ENCODE data around the gene PCDHB4.

DNA sequence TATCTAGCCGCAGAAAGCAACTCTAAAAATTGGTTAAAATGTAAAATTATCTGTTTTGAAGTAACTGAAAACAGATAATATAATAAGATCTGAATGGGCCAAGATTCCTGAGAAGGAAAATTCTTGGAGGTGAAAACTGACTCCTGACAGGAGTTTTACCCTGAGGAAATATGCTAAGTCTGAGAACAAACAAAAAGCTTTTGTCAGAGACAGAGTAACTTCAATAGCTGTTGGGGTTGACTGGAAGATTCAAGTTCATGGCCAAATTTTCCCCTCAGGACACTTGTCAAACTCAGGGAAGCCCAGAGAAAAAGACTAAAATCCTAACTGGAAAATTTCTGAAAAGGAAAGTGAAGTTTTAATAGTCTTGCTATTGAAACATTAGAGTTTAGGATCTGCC, 5.7 kb downstream of the PCDHB4 start:
- TF ChIP-seq, protein P1, sequence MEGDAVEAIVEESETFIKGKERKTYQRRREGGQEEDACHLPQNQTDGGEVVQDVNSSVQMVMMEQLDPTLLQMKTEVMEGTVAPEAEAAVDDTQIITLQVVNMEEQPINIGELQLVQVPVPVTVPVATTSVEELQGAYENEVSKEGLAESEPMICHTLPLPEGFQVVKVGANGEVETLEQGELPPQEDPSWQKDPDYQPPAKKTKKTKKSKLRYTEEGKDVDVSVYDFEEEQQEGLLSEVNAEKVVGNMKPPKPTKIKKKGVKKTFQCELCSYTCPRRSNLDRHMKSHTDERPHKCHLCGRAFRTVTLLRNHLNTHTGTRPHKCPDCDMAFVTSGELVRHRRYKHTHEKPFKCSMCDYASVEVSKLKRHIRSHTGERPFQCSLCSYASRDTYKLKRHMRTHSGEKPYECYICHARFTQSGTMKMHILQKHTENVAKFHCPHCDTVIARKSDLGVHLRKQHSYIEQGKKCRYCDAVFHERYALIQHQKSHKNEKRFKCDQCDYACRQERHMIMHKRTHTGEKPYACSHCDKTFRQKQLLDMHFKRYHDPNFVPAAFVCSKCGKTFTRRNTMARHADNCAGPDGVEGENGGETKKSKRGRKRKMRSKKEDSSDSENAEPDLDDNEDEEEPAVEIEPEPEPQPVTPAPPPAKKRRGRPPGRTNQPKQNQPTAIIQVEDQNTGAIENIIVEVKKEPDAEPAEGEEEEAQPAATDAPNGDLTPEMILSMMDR (conservative IDR thresholded peaks at IDR 0.05; ENCODE audit: low read depth, low read length): no peak
- TF ChIP-seq MAZ (IDR thresholded peaks at IDR 0.05; ENCODE audit: borderline replicate concordance, low read depth, low read length) (no peak), RFX5 (IDR thresholded peaks at IDR 0.05; ENCODE audit: low read depth, low read length) (no peak), POLR2A (IDR thresholded peaks at IDR 0.05; ENCODE audit: low read depth, low read length) (no peak), CEBPB (IDR thresholded peaks at IDR 0.05; ENCODE audit: low read depth, low read length) (no peak), FOS (IDR thresholded peaks at IDR 0.05; ENCODE audit: low read depth, low read length) (no peak), MAFK (IDR thresholded peaks at IDR 0.05; ENCODE audit: low read depth, low read length) (no peak), CHD1 (IDR thresholded peaks at IDR 0.05; ENCODE audit: low read depth, low read length) (no peak), RCOR1 (IDR thresholded peaks at IDR 0.05; ENCODE audit: insufficient replicate concordance, low read length) (no peak), NFE2L2 (IDR thresholded peaks at IDR 0.05; ENCODE audit: low read depth, low read length) (no peak), RAD21 (IDR thresholded peaks at IDR 0.05; ENCODE audit: low read length) (no peak)
- TF ChIP-seq, protein P2, sequence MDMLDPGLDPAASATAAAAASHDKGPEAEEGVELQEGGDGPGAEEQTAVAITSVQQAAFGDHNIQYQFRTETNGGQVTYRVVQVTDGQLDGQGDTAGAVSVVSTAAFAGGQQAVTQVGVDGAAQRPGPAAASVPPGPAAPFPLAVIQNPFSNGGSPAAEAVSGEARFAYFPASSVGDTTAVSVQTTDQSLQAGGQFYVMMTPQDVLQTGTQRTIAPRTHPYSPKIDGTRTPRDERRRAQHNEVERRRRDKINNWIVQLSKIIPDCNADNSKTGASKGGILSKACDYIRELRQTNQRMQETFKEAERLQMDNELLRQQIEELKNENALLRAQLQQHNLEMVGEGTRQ (IDR thresholded peaks at IDR 0.05; ENCODE audit: low read depth, low read length): no peak
- TF ChIP-seq, protein P3, sequence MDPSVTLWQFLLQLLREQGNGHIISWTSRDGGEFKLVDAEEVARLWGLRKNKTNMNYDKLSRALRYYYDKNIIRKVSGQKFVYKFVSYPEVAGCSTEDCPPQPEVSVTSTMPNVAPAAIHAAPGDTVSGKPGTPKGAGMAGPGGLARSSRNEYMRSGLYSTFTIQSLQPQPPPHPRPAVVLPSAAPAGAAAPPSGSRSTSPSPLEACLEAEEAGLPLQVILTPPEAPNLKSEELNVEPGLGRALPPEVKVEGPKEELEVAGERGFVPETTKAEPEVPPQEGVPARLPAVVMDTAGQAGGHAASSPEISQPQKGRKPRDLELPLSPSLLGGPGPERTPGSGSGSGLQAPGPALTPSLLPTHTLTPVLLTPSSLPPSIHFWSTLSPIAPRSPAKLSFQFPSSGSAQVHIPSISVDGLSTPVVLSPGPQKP (IDR thresholded peaks at IDR 0.05; ENCODE audit: borderline replicate concordance, low read depth, low read length): no peak
